HUDEP-2 (cell line): ENCODE measurements around the gene UBXN2A.
A peak's percentile ranks its signal among the peaks of the same experiment; 100 is the strongest.
"Not testable (repeated sequence)": the region's sequence is repeated elsewhere in the genome, so short reads cannot be mapped to it uniquely, and the experiment has no call there.

Experiments used
- DNase-seq, 76 experiments: peaks; one replicate each; lab custom pipeline; 2025; ENCODE audit not compliant: unreplicated experiment in 76 of 76; lab: John Stamatoyannopoulos, UW

Gene UBXN2A

GRCh38 chr2:24038786-24039499 lies 98.7 kb downstream of the UBXN2A start:
- DNase-seq = no peak

DNA sequence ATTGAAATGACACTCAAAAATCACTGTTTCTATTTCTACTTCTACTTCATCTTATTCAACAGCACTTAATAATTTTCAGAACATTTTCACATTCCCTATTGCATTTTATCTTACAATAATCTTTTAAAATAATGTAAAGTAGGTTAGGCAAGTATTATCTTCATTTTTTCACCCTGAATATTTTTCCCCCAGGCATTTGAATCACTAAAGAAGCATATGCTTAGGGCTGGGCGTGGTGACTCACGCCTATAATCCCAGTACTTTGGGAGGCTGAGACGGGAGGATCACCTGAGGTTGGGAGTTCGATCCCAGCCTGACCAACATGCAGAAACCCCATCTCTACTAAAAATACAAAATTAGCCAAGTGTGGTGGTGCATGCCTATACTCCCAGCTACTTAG lies 100.2 kb downstream of the UBXN2A start:
- DNase-seq = no peak

DNA sequence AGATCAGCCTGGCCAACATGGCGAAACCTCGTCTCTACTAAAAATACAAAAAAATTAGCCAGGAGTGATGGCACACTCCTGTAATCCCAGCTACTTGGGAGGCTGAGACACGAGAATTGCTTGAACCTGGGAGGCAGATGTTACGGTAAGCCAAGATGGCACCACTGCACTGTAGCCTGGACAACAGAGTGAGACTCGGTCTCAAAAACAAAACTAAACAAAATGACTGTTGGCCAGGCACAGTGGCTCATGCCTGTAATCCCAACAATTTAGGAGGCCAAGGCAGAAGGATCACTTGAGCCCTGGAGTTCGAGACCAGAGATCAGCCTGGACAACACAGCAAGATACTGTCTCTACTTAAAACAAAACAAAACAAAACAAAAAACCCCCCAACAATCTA lies 102.9 kb downstream of the UBXN2A start:
- not testable (repeated sequence) for DNase-seq

- DNase-seq = no peak
These were observed 105.5 kb downstream of the UBXN2A start for GRCh38 chr2:24045511-24046508.

- no peak for DNase-seq
These were observed 106.3 kb downstream of the UBXN2A start for GRCh38 chr2:24046599-24046929.

GRCh38 chr2:24046930-24047702 lies 106.9 kb downstream of the UBXN2A start, which contains the start of gene WDCP:
TSS of gene WDCP (minus strand) at chr2:24047391. CDS start at chr2:24039494, 7,897 bp downstream.
- DNase-seq = peak in 75 of 76 experiments; percentile 57 to 97 (median 93)

- no peak for DNase-seq
These were observed 107.4 kb downstream of the UBXN2A start for GRCh38 chr2:24047703-24048033.

- no peak for DNase-seq
These were observed 108.7 kb downstream of the UBXN2A start for GRCh38 chr2:24048769-24049484.

DNA sequence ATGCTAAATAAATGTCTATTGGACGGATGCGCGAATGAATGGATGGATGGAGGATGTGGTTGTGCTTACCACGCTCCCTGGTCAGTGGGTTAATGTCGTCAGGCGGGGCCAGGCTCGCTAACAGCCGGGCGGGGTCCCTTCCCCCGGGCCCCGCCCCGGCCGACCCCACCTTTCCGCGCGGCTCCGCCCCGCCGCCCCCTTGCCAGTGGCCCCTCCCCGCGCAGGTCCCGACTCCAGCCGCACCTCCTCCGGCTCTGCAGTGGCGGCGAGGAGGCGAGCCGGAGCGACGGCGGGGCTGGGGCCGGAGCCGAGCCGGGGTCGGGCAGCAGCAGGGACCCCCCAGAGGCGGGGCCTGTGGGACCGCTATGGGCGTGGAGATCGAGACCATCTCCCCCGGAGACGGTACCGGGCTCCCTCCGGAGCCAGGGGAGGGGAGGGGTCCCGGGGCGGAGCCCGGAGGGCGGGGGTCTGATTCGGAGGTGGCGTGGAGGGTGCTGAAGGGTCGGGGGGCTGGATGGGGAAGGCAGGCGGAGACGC lies 109.3 kb downstream of the UBXN2A start, which contains the start of gene FKBP1B:
FKBP1B (plus strand) TSS at position 257 of the 537 bp plus-strand sequence; CDS start at position 366, 109 bp downstream.
- peak in 29 of 76 experiments; percentile 6 to 54 (median 29) for DNase-seq

DNA sequence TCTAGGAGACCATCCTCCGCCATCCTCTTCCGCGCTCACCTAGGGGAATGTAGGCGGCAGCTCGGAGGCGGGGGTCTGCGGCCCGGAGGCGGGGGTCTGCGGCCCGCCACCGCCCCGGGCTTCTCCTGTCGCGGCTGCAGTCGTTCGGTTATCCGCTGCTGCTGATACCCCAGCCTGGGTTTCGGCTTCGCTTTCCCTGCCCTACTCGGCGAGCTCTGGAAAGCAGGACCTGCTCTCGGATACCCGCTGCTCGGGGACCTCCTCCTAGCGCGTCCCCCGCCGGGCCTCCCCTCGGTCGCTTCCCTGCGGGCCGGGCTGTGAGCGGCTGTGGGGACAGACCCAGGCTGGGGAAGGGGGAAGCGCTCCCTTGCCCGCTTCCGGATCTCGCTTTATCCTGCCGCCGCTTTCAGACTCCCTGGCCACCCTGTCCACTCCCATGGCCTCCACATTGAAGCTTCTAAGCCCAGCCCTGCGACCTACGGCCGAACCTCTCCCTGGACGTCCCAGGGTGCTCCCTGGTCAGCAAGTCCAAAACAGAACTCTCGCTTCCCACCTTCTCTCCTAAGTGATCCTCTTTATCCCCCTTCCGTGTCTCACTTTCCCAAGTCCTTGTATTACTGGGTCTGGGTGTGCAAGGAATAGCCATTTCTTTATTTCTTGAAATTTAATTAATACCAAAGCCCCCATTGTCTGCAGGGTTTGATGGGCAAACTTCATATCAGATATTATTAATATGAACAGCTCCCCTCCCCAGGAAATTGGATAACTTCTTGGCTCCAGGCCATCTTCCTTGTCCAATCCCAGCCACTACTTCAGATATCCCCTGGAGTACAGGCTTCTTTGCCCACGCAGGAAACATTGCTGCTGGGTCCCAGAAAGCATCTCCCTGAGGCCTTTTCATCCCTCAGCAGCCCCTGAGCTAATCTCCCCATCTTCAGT lies 110.0 kb downstream of the UBXN2A start:
- peak in 2 of 76 experiments; percentile 2 to 5 for DNase-seq

DNA sequence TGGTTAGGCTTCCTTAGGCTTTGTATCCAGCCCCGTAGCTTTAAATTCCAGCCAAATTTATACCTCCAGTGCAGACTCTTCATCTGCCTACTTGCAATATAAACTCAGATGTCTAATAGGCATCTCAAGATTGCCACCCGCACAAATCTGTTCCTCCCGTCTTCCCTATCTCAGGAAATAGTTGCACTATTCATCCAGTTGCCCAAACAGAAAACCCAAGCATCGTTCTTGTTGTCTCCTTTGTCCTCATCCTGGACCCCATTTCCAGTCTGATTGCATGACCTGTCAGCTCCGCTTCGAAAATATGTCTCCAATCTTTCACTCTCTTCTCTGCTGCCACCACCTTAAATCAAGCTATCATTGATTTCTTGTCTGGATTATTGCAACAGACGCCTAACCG lies 111.6 kb downstream of the UBXN2A start:
- no peak for DNase-seq

DNA sequence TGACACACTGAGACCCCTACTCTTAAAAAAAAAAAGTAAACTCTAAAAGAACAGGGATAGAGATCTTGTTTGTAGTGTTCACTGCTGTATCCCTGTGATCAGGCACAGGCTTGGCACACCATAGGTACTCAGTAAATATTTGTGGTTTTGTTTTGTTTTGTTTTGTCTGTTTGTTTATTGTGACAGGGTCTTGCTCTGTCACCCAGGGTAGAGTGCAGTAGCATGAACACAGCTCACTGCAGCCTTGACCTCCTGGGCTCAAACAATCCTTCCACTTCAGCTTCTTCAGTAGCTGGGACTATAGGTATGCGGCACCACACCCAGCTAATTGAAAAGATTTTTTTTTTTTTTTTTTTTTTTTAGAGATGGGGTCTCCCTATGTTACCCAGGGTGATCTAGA lies 112.7 kb downstream of the UBXN2A start:
- DNase-seq = no peak
